Ovary (tissue), 9 donors: ENCODE measurements around the gene FNTB. TPM values are rescaled to one million over a fixed set of nuclear protein-coding genes. Genes with fewer than 3 reads are reported as not detected.
A peak's percentile ranks its signal among the peaks of the same experiment; 100 is the strongest.

Experiments
- DNase-seq, 5 donors: peaks; one replicate each; pipeline ENCODE4 v3.0.0-alpha.2; 2019 to 2020
- H3K27ac ChIP-seq, 2 donors: fragments of 200-600 bp; one replicate each; pipeline versions ENCODE4 v1.5.1 to v1.8.0; 2019 to 2022
- H3K27me3 ChIP-seq: fragments of 200-600 bp; one replicate; pipeline ENCODE4 v1.8.0; 2022
- H3K36me3 ChIP-seq: fragments of 200-600 bp; sonication (generic); one replicate; pipeline ENCODE4 v1.5.1; 2019
- H3K4me1 ChIP-seq: one replicate; pipeline ENCODE4 v1.8.1; 2013; ENCODE audit warnings: mild to moderate bottlenecking, moderate library complexity; ENCODE audit not compliant: insufficient read depth
- H3K4me3 ChIP-seq: fragments of 200-600 bp; sonication (generic); one replicate; pipeline ENCODE4 v1.5.1; 2017
- H3K9me3 ChIP-seq, 2 donors: fragments of 200-600 bp in 1 of 2; sonication (generic) in 1 of 2; one replicate each; pipeline versions ENCODE4 v1.5.1 to v1.8.1; 2013 to 2019; ENCODE audit warnings: mild to moderate bottlenecking in 1 of 2, moderate library complexity in 1 of 2
- CTCF ChIP-seq, 3 donors: fragments of 450-650 bp in 2 of 3; fragments of 200-600 bp in 1 of 3; IDR thresholded peaks; one replicate each; pipeline versions ENCODE4 v1.5.1 to v1.8.0; 2016 to 2022; ENCODE audit warnings: antibody characterized with exemption in 3 of 3, mild to moderate bottlenecking in 1 of 3
- EP300 ChIP-seq: sonication (generic); formaldehyde crosslinking; IDR thresholded peaks from one replicate; pipeline ENCODE4 v1.6.1; 2017; ENCODE audit warnings: antibody characterized with exemption
- POLR2A ChIP-seq: fragments of 450-650 bp; IDR thresholded peaks from one replicate; pipeline ENCODE4 v1.6.1; 2017; ENCODE audit warnings: antibody characterized with exemption, mild to moderate bottlenecking, moderate library complexity
- WGBS, 3 donors: extraction: QIAGEN DNeasy Blood & Tissue Kit in 1 of 3; methylation state at CpG; one replicate each; pipeline versions ENCODE4 v1.1.5 to v1.1.7; 2013 to 2017; 5-methylcytosine and 5-hydroxymethylcytosine counted together
- intact Hi-C, 4 donors: fragments of 100-400 bp; cut with DNase I; formaldehyde crosslinking; loops; one replicate each; pipeline versions ENCODE4 v1.11.0 to v1.15.1; 2022 to 2023
- polyA plus RNA-seq, 2 donors: library from polyadenylated mRNA; stranded (reverse); fragments of 200-250 nt in 1 of 2; fragments of 350-450 nt in 1 of 2; fragmentation: Illumina TruSeq in 1 of 2; extraction: RNeasy Lipid Tissue Mini Kit (QIAGEN cat#74804) in 1 of 2; gene quantifications; one replicate each; pipeline ENCODE4 v1.2.3, GENCODE V29; 2013 to 2014
- total RNA-seq, 7 donors: library from RNA; depleted of rRNA in 2 of 7; stranded (reverse); fragments of >200 nt in 2 of 7; fragmentation: NEBNext Ultra II Directional in 3 of 7; extraction: Animal tissue kit (Norgen Biotek cat#: 25700) in 3 of 7; gene quantifications; one replicate each; pipeline versions ENCODE4 v1.1.0 to v1.2.4, GENCODE V29; 2016 to 2023
- donor health status: DM: no; HTN: no; CAD: no; lungs with moderate emphysema.
- donor health status: DM: no; HTN: no; CAD: no.
- donor health status: Bipolar disorder and iron deficiency.
- donor health status: DM: yes; HTN: yes; CAD: no.
- donor health status: DM: no; HTN: no; CAD: no.
- donor health status: DM: yes; HTN: yes; CAD: no.

FNTB gene
- total and polyA plus RNA-seq, 9 donors, result 8.0 to 19.0 (median 14.1) TPM

GRCh38 chr14:64987438-64987767, 708 bp downstream of the FNTB start:
- H3K9me3 ChIP-seq, result no peaks in the 10 kb centered on the region
- no peak for TF ChIP-seq POLR2A
- TF ChIP-seq CTCF (IDR thresholded peaks at IDR 0.05), result no peak
- TF ChIP-seq EP300, result no peak

GRCh38 chr14:64990296-64990695, 3.6 kb downstream of the FNTB start:
- WGBS, 3 donors, result 85 to 98% (median 90%) methylated on average over 3 of the region's 3 CpGs
- H3K36me3 ChIP-seq, result no peaks in the 10 kb centered on the region
- TF ChIP-seq CTCF (IDR thresholded peaks at IDR 0.05) (no peak), POLR2A (no peak), EP300 (no peak)
- no peaks in the 10 kb centered on the region for H3K27me3 ChIP-seq
- peaks cover 3% of the 10 kb centered on the region for H3K4me1 ChIP-seq
- DNase-seq, result no peak
- no peak overlapping the region for H3K4me3 ChIP-seq
- H3K27ac ChIP-seq, result no peak overlapping the region
- H3K9me3 ChIP-seq, result no peaks in the 10 kb centered on the region
- intact Hi-C loops, result no loop called here

More at GRCh38 chr14:64987438-64987767, 708 bp downstream of the FNTB start:
- intact Hi-C loops, result loop anchor here in 1 of 4 donors (10.0 kb wide), 1 partner anchor 167 kb away; no protein-coding TSS in a partner anchor
- peak overlapping the region; percentile 76 for H3K4me3 ChIP-seq
- H3K36me3 ChIP-seq, result no peaks in the 10 kb centered on the region
- WGBS, 3 donors, result 0% methylated on average over 8 of the region's 8 CpGs
- peak overlapping the region in 1 of 2 donors; percentile 77 for H3K27ac ChIP-seq
- peaks cover 4% of the 10 kb centered on the region for H3K4me1 ChIP-seq
- H3K27me3 ChIP-seq, result no peaks in the 10 kb centered on the region
- DNase-seq, result no peak

- intact Hi-C loops, result no loop called here
- WGBS, 3 donors, result 91 to 93% (median 93%) methylated on average over 4 of the region's 4 CpGs
- DNase-seq, result no peak
Observed at GRCh38 chr14:64990939-64991338, 4.2 kb downstream of the FNTB start.

GRCh38 chr14:64992328-64992885, 5.7 kb downstream of the FNTB start:
- Histone ChIP-seq H3K9me3 (no peaks in the 10 kb centered on the region), H3K36me3 (no peaks in the 10 kb centered on the region), H3K4me1 (peaks cover 1% of the 10 kb centered on the region), H3K27ac (no peak overlapping the region), H3K4me3 (no peak overlapping the region), H3K27me3 (no peaks in the 10 kb centered on the region)
- WGBS, 3 donors, result 56 to 72% (median 59%) methylated on average over 5 of the region's 5 CpGs
- intact Hi-C loops, result no loop called here
- TF ChIP-seq CTCF (IDR thresholded peaks at IDR 0.05) (no peak), EP300 (no peak), POLR2A (no peak)
- peak in 4 of 5 donors; percentile 53 to 65 (median 57) for DNase-seq

More at GRCh38 chr14:64990939-64991338, 4.2 kb downstream of the FNTB start:
- no peak for TF ChIP-seq POLR2A
- TF ChIP-seq EP300, result no peak
- no peak for TF ChIP-seq CTCF (IDR thresholded peaks at IDR 0.05)
- no peaks in the 10 kb centered on the region for H3K9me3 ChIP-seq
- no peak overlapping the region for H3K27ac ChIP-seq
- H3K36me3 ChIP-seq, result no peaks in the 10 kb centered on the region
- H3K4me1 ChIP-seq, result peaks cover 3% of the 10 kb centered on the region
- no peak overlapping the region for H3K4me3 ChIP-seq
- H3K27me3 ChIP-seq, result no peaks in the 10 kb centered on the region
